NCI-H1417 (cell line): ENCODE data around the gene C16orf74.

Experiments used
- DNase-seq, 3 experiments: peaks; one replicate each; lab custom pipeline; 2025; lab: John Stamatoyannopoulos, UW

The C16orf74 gene

DNA sequence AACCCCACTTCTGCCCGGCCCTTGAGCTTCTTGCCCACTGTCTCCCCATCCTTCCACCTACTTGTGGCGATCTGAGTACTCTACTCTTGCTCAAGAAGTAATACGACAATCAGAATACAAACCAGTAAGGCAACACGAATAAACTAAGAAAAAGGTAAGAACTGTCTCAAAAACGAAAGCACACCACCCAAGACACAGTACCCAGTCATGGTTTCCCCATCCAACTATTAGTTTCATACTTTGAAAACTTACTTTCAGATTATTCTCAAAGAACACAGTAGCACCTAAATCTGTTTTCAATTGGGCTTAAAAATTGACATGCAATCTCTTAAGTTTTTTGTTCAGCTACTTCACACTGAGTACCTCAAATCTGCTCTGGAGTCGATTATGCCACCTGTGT lies 76.1 kb downstream of the C16orf74 start:
- DNase-seq, result peak in 1 of 3 experiments; percentile 43

GRCh38 chr16:85674418-85674755 lies 76.5 kb downstream of the C16orf74 start:
- no peak for DNase-seq

DNA sequence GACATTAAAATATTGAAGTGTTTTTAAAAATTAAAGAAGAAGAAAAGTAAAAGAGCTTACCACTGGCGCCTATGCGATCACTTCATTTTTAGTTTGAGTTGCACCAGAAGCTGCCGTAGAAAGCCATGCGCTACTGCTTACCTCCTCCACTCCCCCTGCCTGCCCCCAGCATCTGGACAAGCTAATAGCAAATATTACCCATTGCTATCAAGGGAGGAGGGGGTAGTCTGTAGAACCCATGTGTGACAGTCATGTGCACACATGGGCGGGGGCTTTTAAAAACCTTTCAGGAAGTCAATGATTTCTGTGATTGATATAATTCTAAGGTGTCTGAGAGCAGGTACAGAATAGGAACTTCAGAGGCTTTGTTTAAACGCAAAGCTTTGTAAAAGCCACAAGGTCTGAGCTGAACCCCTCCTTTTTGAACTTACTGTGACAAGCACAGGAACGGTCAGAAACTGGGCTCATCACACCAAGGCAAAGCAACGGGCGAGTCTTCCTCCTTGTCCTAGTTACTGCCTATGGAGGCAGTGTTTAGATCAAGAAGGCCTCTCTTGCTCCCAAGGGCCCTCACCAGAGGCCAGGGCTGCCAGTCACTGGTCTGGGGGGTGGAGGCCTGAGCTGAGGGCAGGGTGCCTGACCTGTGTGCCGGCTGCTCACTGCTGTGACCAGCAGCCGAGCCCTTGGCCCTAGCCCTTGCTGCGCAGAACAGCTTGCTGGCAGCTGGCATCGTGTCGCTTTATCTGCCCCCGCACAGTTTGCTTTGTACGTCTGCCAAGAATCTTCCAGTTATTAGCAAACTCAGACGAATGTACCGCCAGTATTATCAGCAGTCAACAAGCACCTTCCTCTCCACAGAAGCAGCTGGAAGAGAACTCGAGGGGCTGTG lies 77.1 kb downstream of the C16orf74 start:
- peak in 2 of 3 experiments; percentile 60 to 84 for DNase-seq

GRCh38 chr16:85670840-85671239 lies 80.1 kb downstream of the C16orf74 start:
- DNase-seq, result peak in 1 of 3 experiments; percentile 10

DNA sequence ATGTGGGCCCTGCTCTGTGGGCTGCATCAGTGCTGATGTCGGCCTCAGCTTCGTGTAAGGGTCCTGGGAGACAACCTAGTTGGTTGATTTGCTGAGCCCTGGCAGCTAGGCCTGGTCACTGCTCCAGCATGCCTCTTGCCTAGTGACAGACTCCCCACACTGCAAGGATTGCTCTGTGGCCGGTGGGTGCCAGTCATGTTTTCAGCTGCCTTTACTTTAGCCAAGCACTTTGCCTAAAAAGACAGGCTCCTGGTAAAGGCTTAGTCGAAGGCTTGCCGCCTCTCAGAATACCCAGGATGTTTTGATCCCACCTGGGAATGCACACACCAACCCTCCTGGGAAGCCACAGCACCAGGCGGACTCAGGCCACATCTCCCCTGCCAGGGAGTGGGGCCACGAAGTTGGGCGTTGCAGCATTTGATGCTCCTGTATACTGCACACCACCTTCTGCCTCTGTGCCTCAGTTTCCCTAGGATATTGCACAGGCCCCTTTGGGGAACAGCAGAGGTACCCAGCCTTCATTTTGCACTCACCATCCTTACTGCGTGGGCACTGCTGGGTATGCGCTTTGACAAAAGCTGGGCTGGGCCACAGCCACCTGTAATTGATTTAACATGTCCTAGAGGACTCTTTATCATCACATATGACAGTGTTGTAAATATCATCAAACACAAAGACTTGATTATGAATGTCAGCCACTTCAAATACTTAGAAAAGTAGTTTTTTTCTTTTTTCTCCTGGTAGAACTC lies 82.0 kb downstream of the C16orf74 start:
- DNase-seq, result no peak

GRCh38 chr16:85667841-85668413 lies 83.0 kb downstream of the C16orf74 start:
- DNase-seq, result no peak

DNA sequence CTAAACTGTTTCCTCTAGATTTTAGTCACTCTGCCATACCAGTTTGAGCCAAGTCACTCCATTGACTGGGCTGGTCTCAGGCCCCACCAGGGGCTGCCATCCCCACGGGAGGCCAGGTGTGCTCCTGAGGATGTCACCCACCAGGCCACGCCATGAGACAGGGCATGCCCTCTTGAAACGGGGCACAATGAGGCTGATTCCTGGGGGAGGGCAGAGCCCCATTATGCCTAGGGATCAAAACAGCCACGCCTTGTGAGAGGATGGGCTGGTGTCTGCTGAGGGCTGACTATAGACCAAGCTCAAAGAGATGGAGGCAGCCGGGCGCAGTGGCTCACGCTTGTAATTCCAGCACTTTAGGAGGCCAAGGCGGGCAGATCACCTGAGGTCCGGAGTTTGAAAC lies 83.6 kb downstream of the C16orf74 start:
- no peak for DNase-seq

DNA sequence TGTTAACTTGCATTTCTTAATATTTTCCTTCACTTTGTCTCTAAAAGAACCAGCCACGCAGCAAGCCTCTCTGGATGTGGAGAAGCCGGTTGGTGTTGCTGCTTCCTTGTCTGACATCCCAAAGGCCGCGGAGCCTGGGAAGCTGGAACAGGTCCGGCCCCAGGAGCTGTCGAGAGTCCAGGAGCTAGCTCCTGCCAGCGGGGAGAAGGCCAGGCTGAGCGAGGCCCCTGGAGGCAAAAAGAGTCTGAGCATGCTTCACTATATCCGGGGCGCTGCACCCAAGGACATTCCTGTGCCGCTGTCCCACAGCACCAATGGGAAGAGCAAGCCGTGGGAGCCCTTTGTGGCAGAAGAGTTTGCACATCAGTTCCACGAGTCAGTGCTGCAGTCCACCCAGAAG lies 85.0 kb downstream of the C16orf74 start:
- DNase-seq, result no peak

DNA sequence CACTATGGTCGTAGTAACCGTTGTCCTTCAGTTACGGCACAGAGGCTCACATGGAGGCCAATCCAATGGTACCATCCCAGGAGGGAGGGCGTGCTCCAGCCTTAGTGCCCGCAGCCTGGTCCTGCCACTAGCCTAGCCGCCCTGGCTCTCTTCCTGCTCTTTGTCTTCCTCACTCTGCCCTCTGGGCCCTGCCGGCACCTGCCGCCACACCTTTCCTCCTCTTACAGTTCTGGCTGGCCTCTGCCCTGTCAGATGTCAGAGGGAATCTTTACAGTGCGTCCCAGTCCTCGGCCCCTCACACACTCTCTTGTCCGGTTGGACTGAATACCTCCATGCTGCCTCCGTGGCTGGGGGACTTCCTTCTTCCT lies 85.5 kb downstream of the C16orf74 start:
- no peak for DNase-seq

DNA sequence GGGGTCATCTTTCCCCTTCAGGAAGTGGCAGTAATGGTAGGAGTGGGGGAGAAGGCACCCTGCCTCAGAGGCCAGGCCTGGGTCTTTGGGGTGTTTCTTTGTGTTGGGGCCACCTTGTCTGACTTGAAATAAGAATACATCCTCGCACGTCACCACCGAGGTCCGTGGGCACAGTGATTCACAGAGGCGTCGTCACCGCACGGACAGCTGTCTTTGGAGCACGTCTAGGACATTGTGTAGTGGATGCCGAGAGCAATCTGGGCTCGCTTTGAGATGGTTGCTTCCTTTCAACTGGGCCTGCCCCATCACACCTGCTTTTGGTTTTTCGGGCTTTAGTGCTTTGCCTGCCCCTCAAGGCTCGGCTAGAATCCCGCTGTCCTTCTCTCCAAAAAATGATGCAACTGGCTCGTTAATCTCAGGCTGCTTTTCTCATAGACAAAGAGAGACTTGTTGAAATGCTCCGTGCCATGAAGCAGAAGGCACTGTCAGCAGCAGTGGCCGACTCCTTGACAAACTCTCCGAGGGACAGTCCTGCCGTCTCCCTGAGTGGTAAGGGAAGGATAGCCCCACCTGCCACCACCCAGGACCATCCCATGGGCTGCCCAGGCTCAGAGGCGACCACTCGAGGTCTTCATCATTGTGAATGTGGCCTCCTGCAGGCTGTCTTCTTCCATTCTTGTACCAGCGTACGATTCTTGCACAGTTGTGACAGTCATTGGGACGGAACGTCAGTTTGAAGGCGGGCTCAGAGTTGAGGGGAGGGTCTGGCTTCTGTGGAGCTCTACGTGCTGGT lies 86.1 kb downstream of the C16orf74 start:
- DNase-seq, result no peak

DNA sequence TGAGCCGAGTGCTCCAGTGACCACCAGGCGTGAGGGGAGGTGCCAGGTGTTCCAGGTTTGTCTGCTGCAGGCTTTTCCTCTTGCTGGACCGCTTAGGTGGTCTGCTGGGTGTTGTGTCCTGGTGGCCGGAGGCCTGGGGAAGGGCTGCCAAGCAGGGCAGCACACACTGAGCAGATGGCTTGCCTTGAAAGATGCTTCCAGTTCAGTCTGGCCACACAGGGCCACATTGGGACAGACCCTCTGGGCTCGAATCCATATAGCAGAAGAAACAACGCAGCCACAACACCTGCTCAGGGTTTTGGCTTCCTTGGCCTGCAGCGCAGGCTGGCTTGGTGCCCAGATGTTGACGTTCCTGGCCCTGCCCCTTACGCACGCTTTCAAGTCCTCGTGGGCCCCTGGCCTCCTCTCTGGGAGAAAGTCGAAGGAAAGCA lies 87.0 kb downstream of the C16orf74 start:
- DNase-seq, result peak in 2 of 3 experiments; percentile 11 to 27

DNA sequence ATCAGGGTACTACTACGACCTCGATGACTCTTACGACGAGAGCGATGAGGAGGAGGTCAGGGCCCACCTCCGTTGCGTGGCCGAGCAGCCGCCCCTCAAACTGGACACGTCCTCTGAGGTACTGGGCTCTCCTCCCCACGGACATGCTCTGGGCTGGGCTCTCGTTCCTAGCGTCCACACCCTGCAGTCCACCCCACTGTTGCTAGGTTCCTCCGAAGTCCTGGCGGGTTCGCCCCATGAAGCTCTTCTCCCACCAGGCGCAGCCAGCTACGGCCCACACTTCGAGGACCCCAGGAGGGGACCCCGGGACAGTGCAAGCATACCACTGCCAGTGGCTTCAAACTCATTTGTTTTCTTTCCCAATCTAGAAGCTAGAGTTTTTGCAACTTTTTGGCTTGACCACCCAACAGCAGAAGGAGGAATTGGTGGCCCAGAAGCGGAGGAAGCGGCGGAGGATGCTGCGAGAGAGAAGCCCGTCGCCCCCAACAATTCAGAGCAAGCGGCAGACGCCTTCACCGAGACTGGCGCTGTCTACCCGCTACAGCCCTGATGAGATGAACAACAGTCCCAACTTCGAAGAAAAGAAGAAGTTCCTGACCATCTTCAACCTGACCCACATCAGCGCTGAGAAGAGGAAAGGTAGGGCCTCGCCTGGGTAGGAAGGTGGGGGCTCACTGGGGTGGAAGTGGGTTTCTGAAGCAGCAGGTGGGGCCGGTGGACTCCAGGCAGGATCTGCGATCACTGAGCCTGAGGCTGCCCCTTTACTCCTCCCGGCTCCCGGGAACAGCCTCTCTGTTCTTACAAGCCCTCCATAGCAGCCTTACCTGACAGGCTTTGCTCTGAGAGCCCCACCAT lies 87.7 kb downstream of the C16orf74 start:
- DNase-seq, result no peak

GRCh38 chr16:85662482-85662812 lies 88.4 kb downstream of the C16orf74 start:
- peak in 2 of 3 experiments; percentile 31 to 73 for DNase-seq

- no peak for DNase-seq
Observed at GRCh38 chr16:85661740-85662481, 89.0 kb downstream of the C16orf74 start.

- peak in 1 of 3 experiments; percentile 22 for DNase-seq
Observed at GRCh38 chr16:85660843-85661739, 89.8 kb downstream of the C16orf74 start.

DNA sequence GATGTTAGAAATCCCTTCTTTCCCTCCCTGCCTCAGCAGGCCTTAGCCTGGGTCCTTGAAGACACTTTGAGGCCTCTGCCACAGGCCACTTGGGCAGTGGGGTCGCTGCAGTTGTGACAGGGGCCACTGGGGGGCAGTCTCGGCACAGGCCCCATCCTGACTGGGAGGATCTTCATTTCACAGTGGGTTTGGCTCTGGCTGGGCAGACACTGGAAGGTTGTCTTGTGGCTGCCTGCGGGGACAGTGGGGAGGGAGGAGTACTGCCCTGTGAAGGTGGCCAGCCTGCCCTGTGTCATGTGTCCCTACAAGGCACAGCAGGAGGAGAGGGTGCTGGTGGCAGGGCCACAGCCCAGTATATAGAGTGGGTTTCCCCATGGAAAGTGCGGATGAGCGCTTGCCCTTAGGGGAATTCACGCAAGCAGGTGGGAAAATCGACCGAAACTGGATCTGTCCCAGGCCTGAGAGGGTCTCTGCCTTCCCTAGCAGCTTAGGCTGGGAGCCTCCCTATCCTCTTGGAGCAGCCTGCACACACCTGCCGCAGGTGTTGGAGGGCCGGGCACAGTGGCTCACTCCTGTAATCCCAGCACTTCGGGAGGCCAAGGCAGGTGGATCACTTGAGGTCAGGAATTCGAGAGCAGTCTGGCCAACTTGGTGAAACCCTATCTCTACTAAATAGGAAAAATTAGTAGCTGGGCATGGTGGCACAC lies 90.9 kb downstream of the C16orf74 start:
- DNase-seq, result peak; percentile 34 to 68 (median 36)

- no peak for DNase-seq
Observed at GRCh38 chr16:85659336-85659735, 91.6 kb downstream of the C16orf74 start.

DNA sequence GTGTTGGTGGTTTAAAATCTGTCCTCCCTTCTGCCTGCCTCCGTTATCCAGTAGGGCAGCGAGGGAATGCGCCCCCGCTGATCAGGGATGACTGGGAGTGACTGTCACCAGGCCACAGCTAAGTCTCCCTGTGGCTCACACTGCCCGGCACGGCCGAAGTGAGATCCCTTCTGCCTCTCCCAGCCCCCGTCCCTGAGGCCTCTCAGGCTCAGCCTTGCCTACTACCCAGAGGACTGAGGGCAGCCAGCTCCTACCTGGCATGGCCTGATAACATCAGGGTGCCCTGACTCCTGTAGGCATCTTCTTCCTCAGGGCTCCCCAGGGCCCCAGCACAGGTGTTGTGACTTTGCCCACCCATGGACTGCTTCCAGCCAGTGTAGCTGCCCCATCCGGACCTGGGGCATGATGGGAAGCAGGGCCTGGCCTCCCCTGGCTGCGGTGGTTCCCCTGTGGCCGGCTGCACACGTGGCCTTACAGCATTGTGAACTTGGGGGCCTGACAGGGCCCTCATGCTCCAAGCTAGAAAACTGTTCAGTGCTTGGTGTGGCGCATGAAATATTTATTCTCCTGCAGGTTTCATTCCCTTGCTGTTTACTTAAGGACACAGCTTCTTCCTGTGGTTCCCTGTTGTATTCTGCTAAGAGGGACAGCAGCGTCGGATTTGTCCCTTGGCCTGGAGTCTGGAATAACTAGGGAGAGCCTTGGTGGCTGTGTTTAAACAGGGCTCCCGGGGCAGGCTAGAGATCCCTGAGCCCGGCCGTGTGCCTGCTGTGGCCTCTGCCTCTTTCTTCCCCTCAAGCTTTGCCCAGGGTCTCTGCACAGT lies 92.2 kb downstream of the C16orf74 start:
- no peak for DNase-seq
